Measurements from ENCODE around the gene YY1AP1. TPM values are rescaled to one million over a fixed set of nuclear protein-coding genes. Genes with fewer than 3 reads are reported as not detected.
A peak's percentile ranks its signal among the peaks of the same experiment; 100 is the strongest.
"Not testable (repeated sequence)": the region's sequence is repeated elsewhere in the genome, so short reads cannot be mapped to it uniquely, and the experiment has no call there.

Gene YY1AP1
- total RNA-seq, 3 donors from 2014 or later (not counting 1 experiment from before 2014, with no cell fraction given), result 115 to 133 (median 115) TPM

- H3K27me3 ChIP-seq (ENCODE audit: control insufficient read depth, insufficient read depth, low read length), result no peaks in the 10 kb centered on the region
- Mint-ChIP-seq H3K4me1 (peaks cover 48 to 57% of the 10 kb centered on the region in 2 donors), H3K27me3 (ENCODE audit: low read depth in 2 of 2) (no peaks in the 10 kb centered on the region), H3K4me3 (no peak overlapping the region), H3K27ac (peak overlapping the region in 1 of 2 donors; percentile 58), H3K9me3 (no peaks in the 10 kb centered on the region), H3K36me3 (no peaks in the 10 kb centered on the region)
- DNase-seq, result no peak
- H3K36me3 ChIP-seq (ENCODE audit: control insufficient read depth, insufficient read depth, low read length), result peaks cover 34% of the 10 kb centered on the region
- ATAC-seq, result no peak
- no peak overlapping the region for H3K4me3 ChIP-seq (ENCODE audit: low read length)
- intact Hi-C loops (cut with micrococcal nuclease), result no loop called here
- H3K4me1 ChIP-seq (ENCODE audit: control insufficient read depth, insufficient read depth, low read length), result peaks cover 11% of the 10 kb centered on the region
- no peak for TF ChIP-seq CTCF (IDR thresholded peaks at IDR 0.05)
- H3K9me3 ChIP-seq (ENCODE audit: control insufficient read depth, insufficient read depth, low read length), result no peaks in the 10 kb centered on the region
- no peak overlapping the region for H3K27ac ChIP-seq (ENCODE audit: low read length)
- WGBS (ENCODE audit: insufficient coverage), result no CpG with 5 or more reads among the region's 2 CpGs
Observed at GRCh38 chr1:155681776-155682175, 6.8 kb downstream of the YY1AP1 start.

GRCh38 chr1:155680531-155680930 lies 8.0 kb downstream of the YY1AP1 start:
- 96% methylated on average over 5 of the region's 6 CpGs for WGBS (ENCODE audit: insufficient coverage)
- no peak overlapping the region for H3K27ac ChIP-seq (ENCODE audit: low read length)
- H3K4me3 ChIP-seq (ENCODE audit: low read length), result no peak overlapping the region
- H3K4me1 ChIP-seq (ENCODE audit: control insufficient read depth, insufficient read depth, low read length), result peaks cover 5% of the 10 kb centered on the region
- peaks cover 45% of the 10 kb centered on the region for H3K36me3 ChIP-seq (ENCODE audit: control insufficient read depth, insufficient read depth, low read length)
- TF ChIP-seq CTCF (IDR thresholded peaks at IDR 0.05), result no peak
- no peaks in the 10 kb centered on the region for H3K9me3 ChIP-seq (ENCODE audit: control insufficient read depth, insufficient read depth, low read length)
- no peaks in the 10 kb centered on the region for H3K27me3 Mint-ChIP-seq (ENCODE audit: low read depth in 2 of 2)
- ATAC-seq (no peak), DNase-seq (no peak)
- H3K36me3 Mint-ChIP-seq, result no peaks in the 10 kb centered on the region
- H3K27me3 ChIP-seq (ENCODE audit: control insufficient read depth, insufficient read depth, low read length), result no peaks in the 10 kb centered on the region
- peaks cover 36 to 45% of the 10 kb centered on the region in 2 donors for H3K4me1 Mint-ChIP-seq
- no peak overlapping the region for H3K27ac Mint-ChIP-seq
- no peak overlapping the region for H3K4me3 Mint-ChIP-seq
- intact Hi-C loops (cut with micrococcal nuclease), result no loop called here
- H3K9me3 Mint-ChIP-seq, result no peaks in the 10 kb centered on the region

- H3K4me1 ChIP-seq (ENCODE audit: control insufficient read depth, insufficient read depth, low read length), result not testable (repeated sequence)
Observed at GRCh38 chr1:155678992-155679391, 9.6 kb downstream of the YY1AP1 start.

GRCh38 chr1:155678027-155678426 lies 10.5 kb downstream of the YY1AP1 start:
- H3K36me3 ChIP-seq (ENCODE audit: control insufficient read depth, insufficient read depth, low read length), result peaks cover 62% of the 10 kb centered on the region
- ATAC-seq, result no peak

More at GRCh38 chr1:155678992-155679391, 9.6 kb downstream of the YY1AP1 start:
- H3K27me3 ChIP-seq (ENCODE audit: control insufficient read depth, insufficient read depth, low read length); ATAC-seq; H3K27me3 Mint-ChIP-seq (ENCODE audit: low read depth in 2 of 2); H3K9me3 ChIP-seq (ENCODE audit: control insufficient read depth, insufficient read depth, low read length); intact Hi-C loops (cut with micrococcal nuclease); H3K36me3 Mint-ChIP-seq; H3K27ac Mint-ChIP-seq; DNase-seq; H3K27ac ChIP-seq (ENCODE audit: low read length); H3K4me3 ChIP-seq (ENCODE audit: low read length); H3K4me3 Mint-ChIP-seq; H3K9me3 Mint-ChIP-seq: not testable (repeated sequence)
- no CpG with 5 or more reads among the region's 1 CpG for WGBS (ENCODE audit: insufficient coverage)
- peaks cover 21 to 31% of the 10 kb centered on the region in 2 donors for H3K4me1 Mint-ChIP-seq
- peaks cover 55% of the 10 kb centered on the region for H3K36me3 ChIP-seq (ENCODE audit: control insufficient read depth, insufficient read depth, low read length)

More at GRCh38 chr1:155678027-155678426, 10.5 kb downstream of the YY1AP1 start:
- Histone ChIP-seq H3K9me3 (ENCODE audit: control insufficient read depth, insufficient read depth, low read length) (no peaks in the 10 kb centered on the region), H3K4me1 (ENCODE audit: control insufficient read depth, insufficient read depth, low read length) (no peaks in the 10 kb centered on the region), H3K4me3 (ENCODE audit: low read length) (no peak overlapping the region), H3K27ac (ENCODE audit: low read length) (no peak overlapping the region), H3K27me3 (ENCODE audit: control insufficient read depth, insufficient read depth, low read length) (no peaks in the 10 kb centered on the region)
- 100% methylated on average over 3 of the region's 4 CpGs for WGBS (ENCODE audit: insufficient coverage)
- Mint-ChIP-seq H3K4me1 (peaks cover 12 to 24% of the 10 kb centered on the region in 2 donors), H3K36me3 (no peaks in the 10 kb centered on the region), H3K27ac (no peak overlapping the region), H3K27me3 (ENCODE audit: low read depth in 2 of 2) (no peaks in the 10 kb centered on the region), H3K4me3 (no peak overlapping the region), H3K9me3 (no peaks in the 10 kb centered on the region)
- DNase-seq, result no peak
- intact Hi-C loops (cut with micrococcal nuclease), result no loop called here
- TF ChIP-seq CTCF (IDR thresholded peaks at IDR 0.05), result no peak

Measured in natural killer cell (primary cell).